ENCODE measurements around the gene DAND5. TPM values are rescaled to one million over a fixed set of nuclear protein-coding genes. Genes with fewer than 3 reads are reported as not detected.
A peak's percentile ranks its signal among the peaks of the same experiment; 100 is the strongest.

DAND5 gene
- total RNA-seq, 2 donors from 2014 or later, result 1.8 TPM; not detected in 1

GRCh38 chr19:13020002-13020414 lies 50.6 kb downstream of the DAND5 start:
- Histone ChIP-seq H3K27me3 (replicated peaks; ENCODE audit: insufficient read depth) (no peaks in the 10 kb centered on the region), H3K4me1 (replicated peaks) (peaks cover 38% of the 10 kb centered on the region), H3K36me3 (no peaks in the 10 kb centered on the region), H3K27ac (peak overlapping the region; percentile 96 to 97), H3K4me3 (no peak overlapping the region), H3K9me3 (no peaks in the 10 kb centered on the region)
- DNase-seq (ENCODE audit: low spot score), result no peak
- intact Hi-C loops (cut with DNase I), result loop anchor here (5.0 kb wide), 1 partner anchor 37 kb away; no protein-coding TSS in a partner anchor
- TF ChIP-seq POLR2A (IDR thresholded peaks at IDR 0.05), result no peak
- TF ChIP-seq, protein P1, sequence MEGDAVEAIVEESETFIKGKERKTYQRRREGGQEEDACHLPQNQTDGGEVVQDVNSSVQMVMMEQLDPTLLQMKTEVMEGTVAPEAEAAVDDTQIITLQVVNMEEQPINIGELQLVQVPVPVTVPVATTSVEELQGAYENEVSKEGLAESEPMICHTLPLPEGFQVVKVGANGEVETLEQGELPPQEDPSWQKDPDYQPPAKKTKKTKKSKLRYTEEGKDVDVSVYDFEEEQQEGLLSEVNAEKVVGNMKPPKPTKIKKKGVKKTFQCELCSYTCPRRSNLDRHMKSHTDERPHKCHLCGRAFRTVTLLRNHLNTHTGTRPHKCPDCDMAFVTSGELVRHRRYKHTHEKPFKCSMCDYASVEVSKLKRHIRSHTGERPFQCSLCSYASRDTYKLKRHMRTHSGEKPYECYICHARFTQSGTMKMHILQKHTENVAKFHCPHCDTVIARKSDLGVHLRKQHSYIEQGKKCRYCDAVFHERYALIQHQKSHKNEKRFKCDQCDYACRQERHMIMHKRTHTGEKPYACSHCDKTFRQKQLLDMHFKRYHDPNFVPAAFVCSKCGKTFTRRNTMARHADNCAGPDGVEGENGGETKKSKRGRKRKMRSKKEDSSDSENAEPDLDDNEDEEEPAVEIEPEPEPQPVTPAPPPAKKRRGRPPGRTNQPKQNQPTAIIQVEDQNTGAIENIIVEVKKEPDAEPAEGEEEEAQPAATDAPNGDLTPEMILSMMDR (IDR thresholded peaks at IDR 0.05), result no peak
- no peak for TF ChIP-seq POLR2AphosphoS5 (IDR thresholded peaks at IDR 0.05)
- WGBS, result 12% methylated on average over 7 of the region's 7 CpGs

DNA sequence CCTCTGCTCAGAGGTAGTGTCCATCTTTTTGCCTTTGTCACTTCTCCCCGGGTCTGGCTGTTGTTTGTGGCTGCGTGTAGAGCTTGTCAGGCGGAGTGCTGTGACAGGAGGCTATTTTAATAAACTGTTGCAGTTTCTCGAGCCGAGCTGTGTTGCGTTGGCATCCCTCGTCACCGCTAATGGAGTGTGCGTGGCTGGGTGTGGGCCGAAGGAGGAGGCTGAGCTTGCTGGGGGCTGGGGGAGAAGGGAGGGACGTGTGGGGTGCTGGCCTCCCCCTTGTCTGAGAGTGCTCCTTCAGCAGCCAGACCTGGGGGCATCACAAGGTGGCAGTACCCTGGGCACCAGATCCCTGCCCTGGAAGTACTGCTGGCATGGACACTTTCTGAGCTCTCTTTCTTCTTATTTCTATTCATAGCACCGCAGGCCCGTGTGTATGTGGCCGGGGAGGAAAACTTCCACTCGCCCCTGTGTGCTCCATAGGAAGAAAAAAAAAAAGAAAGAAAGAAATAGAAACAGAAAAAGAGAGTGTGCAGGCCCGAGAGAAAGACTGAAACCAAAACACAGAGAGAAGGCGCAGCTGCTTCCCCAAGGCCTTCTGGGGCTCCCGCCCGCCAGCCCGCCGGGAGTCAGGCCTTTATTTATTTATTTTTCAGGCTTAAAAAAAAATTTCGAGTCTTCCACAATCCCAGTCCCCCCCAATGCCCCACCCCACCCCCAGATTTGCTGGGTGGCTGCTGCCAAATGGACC lies 52.9 kb downstream of the DAND5 start:
- 6% methylated on average over 22 of the region's 22 CpGs for WGBS
- Histone ChIP-seq H3K27ac (peak overlapping the region; percentile 96 to 97), H3K9me3 (no peaks in the 10 kb centered on the region), H3K27me3 (replicated peaks; ENCODE audit: insufficient read depth) (no peaks in the 10 kb centered on the region), H3K4me3 (peak overlapping the region; percentile 11 to 51), H3K36me3 (no peaks in the 10 kb centered on the region), H3K4me1 (replicated peaks) (peaks cover 37% of the 10 kb centered on the region)
- DNase-seq (ENCODE audit: low spot score), result no peak
- TF ChIP-seq POLR2A (IDR thresholded peaks at IDR 0.05) (no peak), POLR2AphosphoS5 (IDR thresholded peaks at IDR 0.05) (no peak)
- TF ChIP-seq, protein P1 (IDR thresholded peaks at IDR 0.05), result no peak
- intact Hi-C loops (cut with DNase I), result loop anchor here (5.0 kb wide), 1 partner anchor 35 kb away; no protein-coding TSS in a partner anchor

GRCh38 chr19:13022859-13023636 lies 53.7 kb downstream of the DAND5 start:
- H3K4me3 ChIP-seq, result peak overlapping the region; percentile 37 to 51
- intact Hi-C loops (cut with DNase I), result loop anchor here (5.0 kb wide), 1 partner anchor 34 kb away; no protein-coding TSS in a partner anchor
- peak overlapping the region; percentile 96 to 97 for H3K27ac ChIP-seq

DNA sequence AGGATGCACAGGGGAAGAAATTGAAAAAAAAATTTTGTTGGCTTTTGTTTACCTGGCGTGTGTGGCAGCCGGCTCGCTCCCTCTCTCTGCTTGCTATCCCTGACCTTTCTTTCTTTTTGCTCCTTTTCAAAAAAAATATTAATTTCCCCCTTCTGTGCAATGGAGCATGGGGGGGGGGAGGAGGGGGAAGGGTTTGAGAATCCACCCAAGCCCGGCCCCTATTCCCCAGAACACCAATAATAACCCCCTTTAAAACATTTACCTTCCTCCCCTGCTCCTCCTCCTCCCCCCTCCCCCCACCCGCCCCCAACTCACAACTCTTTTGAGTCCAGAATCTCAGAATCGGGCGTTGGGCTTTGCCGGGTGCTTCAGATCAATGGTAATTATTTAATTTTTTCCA lies 54.3 kb downstream of the DAND5 start:
- intact Hi-C loops (cut with DNase I), result loop anchor here (5.0 kb wide), 1 partner anchor 34 kb away; no protein-coding TSS in a partner anchor
- WGBS, result under 1% methylated on average over 8 of the region's 8 CpGs
- no peak for DNase-seq (ENCODE audit: low spot score)
- Histone ChIP-seq H3K9me3 (no peaks in the 10 kb centered on the region), H3K27me3 (replicated peaks; ENCODE audit: insufficient read depth) (no peaks in the 10 kb centered on the region), H3K36me3 (no peaks in the 10 kb centered on the region), H3K4me1 (replicated peaks) (peaks cover 35% of the 10 kb centered on the region), H3K27ac (peak overlapping the region; percentile 96 to 97), H3K4me3 (peak overlapping the region; percentile 37 to 51)
- TF ChIP-seq, protein P1 (IDR thresholded peaks at IDR 0.05), result no peak
- TF ChIP-seq POLR2AphosphoS5 (IDR thresholded peaks at IDR 0.05) (no peak), POLR2A (IDR thresholded peaks at IDR 0.05) (no peak)

More at GRCh38 chr19:13022859-13023636, 53.7 kb downstream of the DAND5 start:
- no peaks in the 10 kb centered on the region for H3K27me3 ChIP-seq (replicated peaks; ENCODE audit: insufficient read depth)
- no peaks in the 10 kb centered on the region for H3K36me3 ChIP-seq
- no peaks in the 10 kb centered on the region for H3K9me3 ChIP-seq
- WGBS, result under 1% methylated on average over 30 of the region's 30 CpGs
- peak; percentile 93 for DNase-seq (ENCODE audit: low spot score)
- H3K4me1 ChIP-seq (replicated peaks), result peaks cover 31% of the 10 kb centered on the region
- TF ChIP-seq POLR2AphosphoS5 (IDR thresholded peaks at IDR 0.05), result peak; percentile 73
- TF ChIP-seq POLR2A (IDR thresholded peaks at IDR 0.05), result peak; percentile 35
- TF ChIP-seq, protein P1 (IDR thresholded peaks at IDR 0.05), result peak in 2 of 4 experiments; percentile 10 to 54

Small RNAs within 50 kb of the gene (microRNA-seq; reads per million reads assigned to microRNA genes)
- not detected for gene MIR5695
- gene MIR6515, result 3.3 reads per million, percentile 37 among the genes with 10 or more reads in this experiment

Small RNAs within 50 kb of the gene (small RNA-seq; reads per million reads assigned to genes)
- gene MIR5695 (0 to 0.47 reads per million in 2 donors), gene MIR6515 (0 to 0.30 reads per million in 2 donors)

Other genes starting within 250 kb of the DAND5 start
- gene TNPO2, start 245.6 kb upstream of the DAND5 start, total RNA-seq, result 100 to 1,000 TPM in 1 of 2 donors, 10 to 100 TPM in 1; 50.1 to 123 TPM
- gene TRIR, start 234.9 kb upstream of the DAND5 start, total RNA-seq, result 100 to 1,000 TPM; 367 to 399 TPM
- 10 to 100 TPM; 65.4 to 82.1 TPM for gene GET3, start 232.1 kb upstream of the DAND5 start, total RNA-seq
- gene BEST2, start 217.8 kb upstream of the DAND5 start, total RNA-seq, result under 1 TPM in 1 of 2 donors, not detected in 1; 0.91 TPM
- 100 to 1,000 TPM in 1 of 2 donors, 10 to 100 TPM in 1; 49.6 to 126 TPM for gene HOOK2, start 194.0 kb upstream of the DAND5 start, total RNA-seq
- 100 to 1,000 TPM; 173 to 290 TPM for gene JUNB, start 178.1 kb upstream of the DAND5 start, total RNA-seq
- gene PRDX2, start 167.8 kb upstream of the DAND5 start, total RNA-seq, result 100 to 1,000 TPM; 256 to 548 TPM
- gene THSD8, start 167.5 kb upstream of the DAND5 start, total RNA-seq, result under 1 TPM in 1 of 2 donors, not detected in 1; 0.91 TPM
- 10 to 100 TPM in 1 of 2 donors, 1 to 10 TPM in 1; 8.7 to 11.5 TPM for gene RNASEH2A, start 163.0 kb upstream of the DAND5 start, total RNA-seq
- 1 to 10 TPM in 1 of 2 donors, not detected in 1; 1.1 TPM for gene RTBDN, start 135.0 kb upstream of the DAND5 start, total RNA-seq
- 1 to 10 TPM; 1.3 to 2.4 TPM for gene MAST1, start 131.1 kb upstream of the DAND5 start, total RNA-seq
- 10 to 100 TPM; 41.4 to 63.9 TPM for gene DNASE2, start 88.1 kb upstream of the DAND5 start, total RNA-seq
- not detected for gene KLF1, start 82.4 kb upstream of the DAND5 start, total RNA-seq
- gene GCDH, start 78.4 kb upstream of the DAND5 start, total RNA-seq, result 10 to 100 TPM; 66.4 to 81.7 TPM
- 1 to 10 TPM in 1 of 2 donors, under 1 TPM in 1; 0.18 to 5.9 TPM for gene SYCE2, start 50.3 kb upstream of the DAND5 start, total RNA-seq
- 10 to 100 TPM; 54.8 to 65.0 TPM for gene FARSA, start 35.9 kb upstream of the DAND5 start, total RNA-seq
- 100 to 1,000 TPM; 532 to 980 TPM for gene CALR, start 31.0 kb upstream of the DAND5 start, total RNA-seq
- 100 to 1,000 TPM; 113 to 145 TPM for gene RAD23A, start 23.7 kb upstream of the DAND5 start, total RNA-seq
- gene GADD45GIP1, start 12.4 kb upstream of the DAND5 start, total RNA-seq, result 10 to 100 TPM; 29.9 to 58.7 TPM
- gene NFIX, start 25.9 kb downstream of the DAND5 start, total RNA-seq, result 100 to 1,000 TPM; 185 to 286 TPM
- gene LYL1, start 133.3 kb downstream of the DAND5 start, total RNA-seq, result 10 to 100 TPM in 1 of 2 donors, 1 to 10 TPM in 1; 4.6 to 13.3 TPM
- 10 to 100 TPM; 23.3 to 55.4 TPM for gene TRMT1, start 147.2 kb downstream of the DAND5 start, total RNA-seq
- 10 to 100 TPM; 52.4 to 91.9 TPM for gene NACC1, start 148.7 kb downstream of the DAND5 start, total RNA-seq
- 10 to 100 TPM; 42.5 to 48.6 TPM for gene STX10, start 180.8 kb downstream of the DAND5 start, total RNA-seq
- gene IER2, start 180.8 kb downstream of the DAND5 start, total RNA-seq, result 10 to 100 TPM; 34.7 to 75.7 TPM